Kidney capillary endothelial cell (primary cell): Measurements from ENCODE around the gene HAL.

ENCODE experiments used
- DNase-seq: peaks from one replicate; pipeline ENCODE4 v3.0.0-alpha.2; 2018; ENCODE audit warnings: low spot score

Gene HAL

GRCh38 chr12:95942101-95942523, 54.0 kb downstream of the HAL start:
- no peak for DNase-seq

GRCh38 chr12:95940514-95940913, 55.6 kb downstream of the HAL start:
- no peak for DNase-seq
